Measurements from ENCODE around the gene DDOST. TPM values are rescaled to one million over a fixed set of nuclear protein-coding genes. Genes with fewer than 3 reads are reported as not detected.

DDOST gene
- total RNA-seq (2021) (230 and 238 TPM in 2 replicates), Bru-seq, nascent RNA (percentile 92 among the genes with signal in this experiment), BruChase-seq, experiment 1, labeled RNA remaining after a 2-hour chase (percentile 91 among the genes with signal in this experiment), BruChase-seq, experiment 2, labeled RNA remaining after a 6-hour chase (percentile 95 among the genes with signal in this experiment)
- long read RNA-seq, transcript DDOST-202 (11 exons, 2,126 nt) = major isoform, 832 of 870 reads
- long read RNA-seq, partial matches to known transcripts = 9 of 870 reads
- long read RNA-seq, other reads (novel, unspliced or antisense) = 26 of 870 reads

- BruUV-seq (replicated peaks) = TSS peak; percentile 91
- peak within 1 kb of the TSS; percentile 75 for H3K27ac ChIP-seq (ENCODE audit: low read depth, low read length, poor library complexity, severe bottlenecking)
- ChIA-PET CTCF (interaction anchor here (0.6 to 1.4 kb wide), 3 partner anchors 27 to 242 kb away, joined by 3 to 6 read pairs (median 4); no protein-coding TSS in a partner anchor), POLR2A (ENCODE audit: low non-redundant PET) (no interaction called here)
- H3K27me3 ChIP-seq (replicated peaks; ENCODE audit: insufficient read depth, low read depth, low read length, poor library complexity) = no peaks in the 10 kb centered on the region
- TF ChIP-seq CTCF (conservative IDR thresholded peaks at IDR 0.05; ENCODE audit: low read depth, low read length) = peak; percentile 55
- TF ChIP-seq EZH2 (IDR thresholded peaks at IDR 0.05; ENCODE audit: borderline replicate concordance, low read depth, low read length, poor library complexity, severe bottlenecking) = no peak
- H3K4me1 ChIP-seq (ENCODE audit: insufficient read depth, low read length, poor library complexity, severe bottlenecking) = peaks cover 10% of the 10 kb centered on the region
- DNase-seq (ENCODE audit: low spot score) = peak; percentile 99
- H3K9me3 ChIP-seq (ENCODE audit: low read depth, low read length, poor library complexity, severe bottlenecking) = no peaks in the 10 kb centered on the region
- intact Hi-C loops (cut with micrococcal nuclease; ENCODE audit: unreplicated experiment) = no loop called here
- H3K36me3 ChIP-seq (ENCODE audit: insufficient read depth, low read length, poor library complexity, severe bottlenecking) = peaks cover 34% of the 10 kb centered on the region
- peak within 1 kb of the TSS; percentile 86 for H3K4me3 ChIP-seq (ENCODE audit: low read depth, low read length, poor library complexity, severe bottlenecking)
These were observed at the start of gene DDOST for GRCh38 chr1:20661207-20662109. TSS of gene DDOST (minus strand) at chr1:20661369. CDS start at chr1:20661350, 19 bp downstream.

- ChIA-PET POLR2A (ENCODE audit: low non-redundant PET) (no interaction called here), CTCF (no interaction called here)
- H3K27me3 ChIP-seq (replicated peaks; ENCODE audit: insufficient read depth, low read depth, low read length, poor library complexity) = no peaks in the 10 kb centered on the region
- no peaks in the 10 kb centered on the region for H3K9me3 ChIP-seq (ENCODE audit: low read depth, low read length, poor library complexity, severe bottlenecking)
- no peak overlapping the region for H3K27ac ChIP-seq (ENCODE audit: low read depth, low read length, poor library complexity, severe bottlenecking)
- TF ChIP-seq CTCF (conservative IDR thresholded peaks at IDR 0.05; ENCODE audit: low read depth, low read length) (no peak), EZH2 (IDR thresholded peaks at IDR 0.05; ENCODE audit: borderline replicate concordance, low read depth, low read length, poor library complexity, severe bottlenecking) (no peak)
- H3K36me3 ChIP-seq (ENCODE audit: insufficient read depth, low read length, poor library complexity, severe bottlenecking) = no peaks in the 10 kb centered on the region
- H3K4me1 ChIP-seq (ENCODE audit: insufficient read depth, low read length, poor library complexity, severe bottlenecking) = no peaks in the 10 kb centered on the region
- no TSS peak for BruUV-seq (replicated peaks)
- no peak for DNase-seq (ENCODE audit: low spot score)
- H3K4me3 ChIP-seq (ENCODE audit: low read depth, low read length, poor library complexity, severe bottlenecking) = no peak overlapping the region
- intact Hi-C loops (cut with micrococcal nuclease; ENCODE audit: unreplicated experiment) = no loop called here
These were observed 49.5 kb upstream of the DDOST start for GRCh38 chr1:20710469-20711284.

GRCh38 chr1:20709868-20710267 lies 48.7 kb upstream of the DDOST start:
- intact Hi-C loops (cut with micrococcal nuclease; ENCODE audit: unreplicated experiment) = no loop called here
- Histone ChIP-seq H3K27ac (ENCODE audit: low read depth, low read length, poor library complexity, severe bottlenecking) (no peak overlapping the region), H3K36me3 (ENCODE audit: insufficient read depth, low read length, poor library complexity, severe bottlenecking) (no peaks in the 10 kb centered on the region), H3K4me1 (ENCODE audit: insufficient read depth, low read length, poor library complexity, severe bottlenecking) (no peaks in the 10 kb centered on the region), H3K9me3 (ENCODE audit: low read depth, low read length, poor library complexity, severe bottlenecking) (no peaks in the 10 kb centered on the region), H3K27me3 (replicated peaks; ENCODE audit: insufficient read depth, low read depth, low read length, poor library complexity) (no peaks in the 10 kb centered on the region), H3K4me3 (ENCODE audit: low read depth, low read length, poor library complexity, severe bottlenecking) (no peak overlapping the region)
- DNase-seq (ENCODE audit: low spot score) = no peak
- no TSS peak for BruUV-seq (replicated peaks)
- ChIA-PET POLR2A (ENCODE audit: low non-redundant PET) (no interaction called here), CTCF (no interaction called here)
- TF ChIP-seq CTCF (conservative IDR thresholded peaks at IDR 0.05; ENCODE audit: low read depth, low read length) = no peak
- TF ChIP-seq EZH2 (IDR thresholded peaks at IDR 0.05; ENCODE audit: borderline replicate concordance, low read depth, low read length, poor library complexity, severe bottlenecking) = no peak
